ENCODE data around the gene TBX18. TPM values are rescaled to one million over a fixed set of nuclear protein-coding genes. Genes with fewer than 3 reads are reported as not detected.
A peak's percentile ranks its signal among the peaks of the same experiment; 100 is the strongest.

TBX18 gene
- not detected for polyA plus RNA-seq (2013, experiment 1 of 2)
- not detected for polyA plus RNA-seq (2013, experiment 2 of 2)

DNA sequence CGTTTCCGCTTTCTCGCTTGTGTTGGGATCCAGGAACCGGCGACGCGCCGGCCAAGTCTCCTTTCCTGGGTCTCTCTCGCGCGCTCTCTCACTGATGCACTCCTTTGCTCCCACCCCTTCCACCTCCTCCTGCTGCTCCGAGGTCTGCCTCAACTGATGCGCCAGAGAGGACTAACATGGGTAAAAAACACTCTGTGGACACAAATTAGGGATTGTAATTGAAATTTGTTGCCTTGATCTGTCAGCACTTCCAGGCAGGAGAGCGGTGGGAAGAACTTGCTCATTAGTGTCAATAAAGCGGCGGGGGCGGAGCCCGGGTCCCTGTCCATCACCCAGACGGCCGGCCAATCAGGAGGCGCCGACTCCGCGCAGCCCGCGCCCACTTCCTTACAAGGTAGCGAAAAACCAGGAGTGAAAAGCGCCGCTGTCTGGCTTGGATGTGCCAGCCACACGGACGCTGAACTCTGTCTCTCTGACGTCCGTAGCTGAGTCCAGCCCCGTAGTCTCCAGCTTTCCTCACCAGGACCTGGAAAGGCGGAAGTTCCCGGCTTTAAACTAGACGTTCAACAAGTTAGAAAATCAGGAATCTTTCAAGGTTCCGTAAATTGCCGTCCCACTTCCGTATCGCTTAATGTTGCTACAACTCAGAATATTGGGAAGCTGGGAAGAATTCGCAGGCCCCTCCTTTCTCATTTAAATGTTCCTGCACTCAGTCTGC, at the start of gene TBX18:
Gene TBX18, minus strand, starts transcription at position 267 of the 718 bp plus-strand sequence. CDS start 417 bp downstream, outside the sequence.
- peaks cover 0 to 7% of the 10 kb centered on the region in 2 donors for H3K4me1 ChIP-seq (ENCODE audit: control insufficient read depth in 2 of 2, insufficient read depth in 1 of 2, low read depth in 1 of 2, low read length in 2 of 2)
- H3K4me2 ChIP-seq (ENCODE audit: insufficient read depth, low read length, poor library complexity, severe bottlenecking): peak within 1 kb of the TSS; percentile 89
- peak within 1 kb of the TSS; percentile 71 for H3K18ac ChIP-seq (ENCODE audit: low read length)
- H3K23ac ChIP-seq (ENCODE audit: low read depth, low read length, poor library complexity): peak within 1 kb of the TSS; percentile 80
- DNase-seq (ENCODE audit: low spot score): peak; percentile 90
- H2BK15ac ChIP-seq (ENCODE audit: low read length): no peak within 1 kb of the TSS
- H3K4me3 ChIP-seq (ENCODE audit: low read length in 2 of 2): peak within 1 kb of the TSS; percentile 48 to 72
- peaks cover 37 to 97% (median 73%) of the 10 kb centered on the region in 3 experiments for H3K27me3 ChIP-seq (ENCODE audit: control insufficient read depth in 3 of 3, insufficient read depth in 3 of 3, low read depth in 1 of 3, low read length in 3 of 3)
- peak within 1 kb of the TSS; percentile 38 for H3K14ac ChIP-seq (ENCODE audit: low read length)
- no peak within 1 kb of the TSS for H3K27ac ChIP-seq (replicated peaks; ENCODE audit: low read length)
- H2BK120ac ChIP-seq (ENCODE audit: low read depth, low read length): no peak within 1 kb of the TSS
- H3K4ac ChIP-seq (ENCODE audit: low read length): no peak within 1 kb of the TSS
- H4K8ac ChIP-seq (ENCODE audit: low read depth, low read length): no peak within 1 kb of the TSS
- H3K79me1 ChIP-seq (ENCODE audit: low read depth, low read length): no peaks in the 10 kb centered on the region
- H2AFZ ChIP-seq (ENCODE audit: low read length): peak within 1 kb of the TSS; percentile 97
- no peak within 1 kb of the TSS for H2AK5ac ChIP-seq (ENCODE audit: low read depth, low read length)
- H2BK5ac ChIP-seq (ENCODE audit: low read length): no peak within 1 kb of the TSS
- H2BK12ac ChIP-seq (ENCODE audit: low read length): no peak within 1 kb of the TSS
- H3K36me3 ChIP-seq (replicated peaks in 1 of 2; ENCODE audit: control insufficient read depth in 2 of 2, insufficient read depth in 2 of 2, low read length in 2 of 2): no peaks in the 10 kb centered on the region
- H3K9ac ChIP-seq (ENCODE audit: low read depth, low read length, poor library complexity): no peak within 1 kb of the TSS
- WGBS, 2 donors (ENCODE audit: extremely low coverage in 2 of 2, insufficient read length in 2 of 2, insufficient replicate concordance in 1 of 2): no CpG with 5 or more reads among the region's 42 CpGs
- H3K9me3 ChIP-seq (replicated peaks in 1 of 2; ENCODE audit: control insufficient read depth in 2 of 2, insufficient read depth in 1 of 2, low read depth in 1 of 2, low read length in 2 of 2): peaks cover 3 to 7% of the 10 kb centered on the region in 2 donors
- no peak within 1 kb of the TSS for H4K91ac ChIP-seq (ENCODE audit: low read depth, low read length, poor library complexity)

DNA sequence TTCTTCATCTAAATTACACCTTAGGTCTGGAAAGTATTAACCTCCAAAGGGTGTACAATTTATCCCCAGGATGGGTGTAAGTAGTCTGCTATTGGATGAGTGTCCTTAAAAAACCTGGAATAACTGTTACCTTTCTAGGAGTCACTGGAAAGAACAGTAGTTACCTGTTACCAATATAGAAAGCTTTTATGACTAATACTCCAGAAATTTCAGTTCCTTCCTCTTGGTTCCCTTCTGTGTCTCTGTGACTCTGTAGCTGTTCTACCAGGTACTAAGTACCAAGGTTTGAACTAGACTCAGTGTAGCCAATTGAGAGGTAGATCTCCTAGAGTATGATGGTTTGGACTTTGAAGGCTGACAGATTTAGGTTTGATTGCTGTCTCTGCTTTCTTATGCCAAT, 47.0 kb upstream of the TBX18 start:
- H3K4me2 ChIP-seq (ENCODE audit: insufficient read depth, low read length, poor library complexity, severe bottlenecking): no peak overlapping the region
- no peak for DNase-seq (ENCODE audit: low spot score)
- H3K79me1 ChIP-seq (ENCODE audit: low read depth, low read length): no peaks in the 10 kb centered on the region
- H3K9ac ChIP-seq (ENCODE audit: low read depth, low read length, poor library complexity): no peak overlapping the region
- no peak overlapping the region for H3K18ac ChIP-seq (ENCODE audit: low read length)
- H3K27ac ChIP-seq (replicated peaks; ENCODE audit: low read length): no peak overlapping the region
- peaks cover 0 to 2% of the 10 kb centered on the region in 2 donors for H3K9me3 ChIP-seq (replicated peaks in 1 of 2; ENCODE audit: control insufficient read depth in 2 of 2, insufficient read depth in 1 of 2, low read depth in 1 of 2, low read length in 2 of 2)
- no peak overlapping the region for H4K91ac ChIP-seq (ENCODE audit: low read depth, low read length, poor library complexity)
- H3K27me3 ChIP-seq (ENCODE audit: control insufficient read depth in 3 of 3, insufficient read depth in 3 of 3, low read depth in 1 of 3, low read length in 3 of 3): no peaks in the 10 kb centered on the region
- H2BK5ac ChIP-seq (ENCODE audit: low read length): no peak overlapping the region
- H4K8ac ChIP-seq (ENCODE audit: low read depth, low read length): no peak overlapping the region
- H2AFZ ChIP-seq (ENCODE audit: low read length): no peak overlapping the region
- H3K36me3 ChIP-seq (replicated peaks in 1 of 2; ENCODE audit: control insufficient read depth in 2 of 2, insufficient read depth in 2 of 2, low read length in 2 of 2): no peaks in the 10 kb centered on the region
- H3K4ac ChIP-seq (ENCODE audit: low read length): no peak overlapping the region
- no peak overlapping the region for H2BK15ac ChIP-seq (ENCODE audit: low read length)
- no peak overlapping the region for H3K23ac ChIP-seq (ENCODE audit: low read depth, low read length, poor library complexity)
- H3K4me1 ChIP-seq (ENCODE audit: control insufficient read depth in 2 of 2, insufficient read depth in 1 of 2, low read depth in 1 of 2, low read length in 2 of 2): no peaks in the 10 kb centered on the region
- H2BK120ac ChIP-seq (ENCODE audit: low read depth, low read length): no peak overlapping the region
- H3K4me3 ChIP-seq (ENCODE audit: low read length in 2 of 2): no peak overlapping the region
- no peak overlapping the region for H2BK12ac ChIP-seq (ENCODE audit: low read length)
- H2AK5ac ChIP-seq (ENCODE audit: low read depth, low read length): no peak overlapping the region
- no peak overlapping the region for H3K14ac ChIP-seq (ENCODE audit: low read length)

- H3K9me3 ChIP-seq (replicated peaks in 1 of 2; ENCODE audit: control insufficient read depth in 2 of 2, insufficient read depth in 1 of 2, low read depth in 1 of 2, low read length in 2 of 2): peaks cover 0 to 2% of the 10 kb centered on the region in 2 donors
- no peak overlapping the region for H4K91ac ChIP-seq (ENCODE audit: low read depth, low read length, poor library complexity)
- no peak overlapping the region for H3K4ac ChIP-seq (ENCODE audit: low read length)
- H3K36me3 ChIP-seq (replicated peaks in 1 of 2; ENCODE audit: control insufficient read depth in 2 of 2, insufficient read depth in 2 of 2, low read length in 2 of 2): no peaks in the 10 kb centered on the region
- H3K79me1 ChIP-seq (ENCODE audit: low read depth, low read length): no peaks in the 10 kb centered on the region
- H3K18ac ChIP-seq (ENCODE audit: low read length): peak overlapping the region; percentile 66
- H3K14ac ChIP-seq (ENCODE audit: low read length): peak overlapping the region; percentile 84
- no peaks in the 10 kb centered on the region for H3K27me3 ChIP-seq (ENCODE audit: control insufficient read depth in 3 of 3, insufficient read depth in 3 of 3, low read depth in 1 of 3, low read length in 3 of 3)
- no peak overlapping the region for H3K27ac ChIP-seq (replicated peaks; ENCODE audit: low read length)
- no peak overlapping the region for H2AK5ac ChIP-seq (ENCODE audit: low read depth, low read length)
- H2AFZ ChIP-seq (ENCODE audit: low read length): no peak overlapping the region
- no peak overlapping the region for H4K8ac ChIP-seq (ENCODE audit: low read depth, low read length)
- no peaks in the 10 kb centered on the region for H3K4me1 ChIP-seq (ENCODE audit: control insufficient read depth in 2 of 2, insufficient read depth in 1 of 2, low read depth in 1 of 2, low read length in 2 of 2)
- no peak overlapping the region for H2BK12ac ChIP-seq (ENCODE audit: low read length)
- DNase-seq (ENCODE audit: low spot score): no peak
- H2BK5ac ChIP-seq (ENCODE audit: low read length): no peak overlapping the region
- H3K4me3 ChIP-seq (ENCODE audit: low read length in 2 of 2): no peak overlapping the region
- no peak overlapping the region for H3K4me2 ChIP-seq (ENCODE audit: insufficient read depth, low read length, poor library complexity, severe bottlenecking)
- WGBS, 2 donors (ENCODE audit: extremely low coverage in 2 of 2, insufficient read length in 2 of 2, insufficient replicate concordance in 1 of 2): no CpG with 5 or more reads among the region's 4 CpGs
- H2BK15ac ChIP-seq (ENCODE audit: low read length): no peak overlapping the region
- no peak overlapping the region for H2BK120ac ChIP-seq (ENCODE audit: low read depth, low read length)
- no peak overlapping the region for H3K23ac ChIP-seq (ENCODE audit: low read depth, low read length, poor library complexity)
- H3K9ac ChIP-seq (ENCODE audit: low read depth, low read length, poor library complexity): no peak overlapping the region
Measured at GRCh38 chr6:84809455-84809854, 45.1 kb upstream of the TBX18 start.

DNA sequence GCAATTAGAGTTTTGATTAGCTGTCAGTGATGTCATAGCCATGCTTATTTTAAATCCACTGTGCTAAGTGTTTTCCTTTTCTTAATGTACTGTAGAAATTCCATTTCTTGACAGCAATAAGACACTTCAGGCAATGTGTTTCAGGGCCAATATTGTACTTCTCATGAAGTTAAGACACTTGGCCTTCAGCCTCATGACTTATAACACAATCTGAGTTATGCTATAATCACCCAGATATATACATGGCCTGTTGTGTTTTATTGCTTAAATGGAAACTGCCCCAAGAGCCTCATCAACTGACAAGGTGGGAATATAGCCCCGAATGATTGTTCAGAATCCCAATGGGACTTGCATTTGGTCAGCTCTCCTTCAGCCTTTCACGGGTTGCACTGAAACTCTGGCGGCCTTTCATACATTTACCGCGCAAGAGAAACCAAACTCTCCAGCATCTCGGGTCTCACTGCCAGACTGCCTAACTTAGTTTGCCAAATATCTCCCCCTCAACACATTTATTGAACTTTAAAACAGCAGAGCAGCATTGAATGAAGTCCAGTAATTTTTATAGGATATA, 44.2 kb upstream of the TBX18 start:
- DNase-seq (ENCODE audit: low spot score): no peak
- Histone ChIP-seq H3K36me3 (replicated peaks in 1 of 2; ENCODE audit: control insufficient read depth in 2 of 2, insufficient read depth in 2 of 2, low read length in 2 of 2) (no peaks in the 10 kb centered on the region), H2BK15ac (ENCODE audit: low read length) (no peak overlapping the region), H3K14ac (ENCODE audit: low read length) (no peak overlapping the region), H2BK120ac (ENCODE audit: low read depth, low read length) (no peak overlapping the region), H2AK5ac (ENCODE audit: low read depth, low read length) (no peak overlapping the region), H3K79me1 (ENCODE audit: low read depth, low read length) (no peaks in the 10 kb centered on the region), H3K27me3 (ENCODE audit: control insufficient read depth in 3 of 3, insufficient read depth in 3 of 3, low read depth in 1 of 3, low read length in 3 of 3) (no peaks in the 10 kb centered on the region), H3K9ac (ENCODE audit: low read depth, low read length, poor library complexity) (no peak overlapping the region), H2BK5ac (ENCODE audit: low read length) (no peak overlapping the region), H2AFZ (ENCODE audit: low read length) (no peak overlapping the region), H3K23ac (ENCODE audit: low read depth, low read length, poor library complexity) (no peak overlapping the region), H3K4me2 (ENCODE audit: insufficient read depth, low read length, poor library complexity, severe bottlenecking) (no peak overlapping the region), H4K8ac (ENCODE audit: low read depth, low read length) (no peak overlapping the region), H3K27ac (replicated peaks; ENCODE audit: low read length) (no peak overlapping the region), H3K4me1 (ENCODE audit: control insufficient read depth in 2 of 2, insufficient read depth in 1 of 2, low read depth in 1 of 2, low read length in 2 of 2) (no peaks in the 10 kb centered on the region), H3K18ac (ENCODE audit: low read length) (no peak overlapping the region), H3K4me3 (ENCODE audit: low read length in 2 of 2) (no peak overlapping the region), H2BK12ac (ENCODE audit: low read length) (no peak overlapping the region), H4K91ac (ENCODE audit: low read depth, low read length, poor library complexity) (no peak overlapping the region), H3K9me3 (replicated peaks in 1 of 2; ENCODE audit: control insufficient read depth in 2 of 2, insufficient read depth in 1 of 2, low read depth in 1 of 2, low read length in 2 of 2) (peaks cover 0 to 2% of the 10 kb centered on the region in 2 donors), H3K4ac (ENCODE audit: low read length) (no peak overlapping the region)
- WGBS, 2 donors (ENCODE audit: extremely low coverage in 2 of 2, insufficient read length in 2 of 2, insufficient replicate concordance in 1 of 2): no CpG with 5 or more reads among the region's 6 CpGs

Data from neuronal stem cell (in vitro differentiated cells).